ENCODE results near the gene TAF3. TPM values are rescaled to one million over a fixed set of nuclear protein-coding genes. Genes with fewer than 3 reads are reported as not detected.

Gene TAF3
- total RNA-seq, 1 donor from 2014 or later, result 12.7 TPM

DNA sequence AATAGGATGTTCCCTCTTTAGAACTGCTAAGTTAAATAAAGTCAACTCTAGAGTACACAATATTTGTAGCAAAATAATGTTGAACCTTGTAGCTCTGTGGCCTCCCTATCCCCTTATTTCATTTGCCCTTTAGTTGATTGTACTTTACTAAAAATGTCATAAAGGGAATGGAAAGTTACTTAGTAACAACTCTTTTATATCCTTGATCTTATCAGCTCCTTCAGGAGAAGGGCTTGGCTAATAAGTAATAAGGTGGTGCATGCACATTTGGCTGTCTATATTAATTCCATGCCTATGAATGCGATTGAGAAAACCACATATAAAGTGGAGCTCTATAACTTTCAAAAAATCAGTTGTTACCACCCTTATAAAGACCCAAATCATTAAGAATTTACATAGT, 194.7 kb downstream of the TAF3 start:
- Histone ChIP-seq H3K36me3 (peaks cover 62% of the 10 kb centered on the region), H3K4me3 (no peak overlapping the region), H3K27me3 (ENCODE audit: low read depth) (no peaks in the 10 kb centered on the region), H3K4me1 (no peaks in the 10 kb centered on the region), H3K9me3 (replicated peaks) (no peaks in the 10 kb centered on the region), H3K27ac (replicated peaks) (no peak overlapping the region)
- intact Hi-C loops (cut with micrococcal nuclease), result no loop called here
- DNase-seq, result no peak
- TF ChIP-seq, protein P1, sequence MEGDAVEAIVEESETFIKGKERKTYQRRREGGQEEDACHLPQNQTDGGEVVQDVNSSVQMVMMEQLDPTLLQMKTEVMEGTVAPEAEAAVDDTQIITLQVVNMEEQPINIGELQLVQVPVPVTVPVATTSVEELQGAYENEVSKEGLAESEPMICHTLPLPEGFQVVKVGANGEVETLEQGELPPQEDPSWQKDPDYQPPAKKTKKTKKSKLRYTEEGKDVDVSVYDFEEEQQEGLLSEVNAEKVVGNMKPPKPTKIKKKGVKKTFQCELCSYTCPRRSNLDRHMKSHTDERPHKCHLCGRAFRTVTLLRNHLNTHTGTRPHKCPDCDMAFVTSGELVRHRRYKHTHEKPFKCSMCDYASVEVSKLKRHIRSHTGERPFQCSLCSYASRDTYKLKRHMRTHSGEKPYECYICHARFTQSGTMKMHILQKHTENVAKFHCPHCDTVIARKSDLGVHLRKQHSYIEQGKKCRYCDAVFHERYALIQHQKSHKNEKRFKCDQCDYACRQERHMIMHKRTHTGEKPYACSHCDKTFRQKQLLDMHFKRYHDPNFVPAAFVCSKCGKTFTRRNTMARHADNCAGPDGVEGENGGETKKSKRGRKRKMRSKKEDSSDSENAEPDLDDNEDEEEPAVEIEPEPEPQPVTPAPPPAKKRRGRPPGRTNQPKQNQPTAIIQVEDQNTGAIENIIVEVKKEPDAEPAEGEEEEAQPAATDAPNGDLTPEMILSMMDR (IDR thresholded peaks at IDR 0.05; ENCODE audit: borderline replicate concordance), result no peak

DNA sequence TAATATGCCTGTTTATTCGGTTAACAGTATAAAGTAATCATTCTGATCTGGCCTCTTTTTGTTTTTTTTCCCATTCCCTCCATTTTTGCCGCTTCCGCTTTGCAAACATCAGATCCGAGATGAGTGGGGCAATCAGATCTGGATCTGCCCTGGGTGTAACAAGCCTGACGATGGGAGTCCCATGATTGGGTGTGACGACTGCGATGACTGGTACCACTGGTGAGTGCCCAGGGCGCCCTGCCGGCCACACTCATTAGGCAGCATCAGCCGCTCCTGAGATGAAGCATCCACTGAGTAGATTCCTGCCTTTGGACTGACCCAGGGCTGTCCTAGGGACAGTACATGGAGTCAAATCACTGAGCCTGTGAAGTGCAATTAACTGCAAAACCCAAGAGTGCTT, 195.3 kb downstream of the TAF3 start:
- H3K4me1 ChIP-seq, result no peaks in the 10 kb centered on the region
- H3K27ac ChIP-seq (replicated peaks), result no peak overlapping the region
- TF ChIP-seq, protein P1 (IDR thresholded peaks at IDR 0.05; ENCODE audit: borderline replicate concordance), result no peak
- H3K36me3 ChIP-seq, result peaks cover 59% of the 10 kb centered on the region
- intact Hi-C loops (cut with micrococcal nuclease), result no loop called here
- no peak overlapping the region for H3K4me3 ChIP-seq
- no peaks in the 10 kb centered on the region for H3K27me3 ChIP-seq (ENCODE audit: low read depth)
- H3K9me3 ChIP-seq (replicated peaks), result no peaks in the 10 kb centered on the region
- no peak for DNase-seq

DNA sequence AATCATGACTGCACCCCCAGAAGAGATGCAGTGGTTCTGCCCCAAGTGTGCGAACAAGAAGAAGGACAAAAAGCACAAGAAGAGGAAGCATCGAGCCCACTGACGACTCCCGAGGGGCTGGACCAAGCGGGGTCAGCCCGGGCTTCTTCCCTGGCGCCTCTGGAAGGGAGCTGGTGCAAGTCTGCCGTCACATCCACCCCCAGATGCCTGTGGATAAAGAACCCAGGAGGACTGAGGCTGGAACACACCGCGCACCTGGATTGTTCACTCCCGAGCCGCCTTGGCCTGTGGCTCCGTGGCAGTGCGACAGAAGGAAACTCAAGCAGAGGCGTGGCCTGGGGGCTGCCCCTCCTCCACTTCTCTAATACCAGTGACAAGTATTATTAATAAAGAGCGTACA, 196.3 kb downstream of the TAF3 start:
- Histone ChIP-seq H3K4me3 (no peak overlapping the region), H3K4me1 (no peaks in the 10 kb centered on the region), H3K27ac (replicated peaks) (no peak overlapping the region), H3K9me3 (replicated peaks) (no peaks in the 10 kb centered on the region), H3K27me3 (ENCODE audit: low read depth) (no peaks in the 10 kb centered on the region), H3K36me3 (peaks cover 50% of the 10 kb centered on the region)
- intact Hi-C loops (cut with micrococcal nuclease), result no loop called here
- no peak for DNase-seq
- TF ChIP-seq, protein P1 (IDR thresholded peaks at IDR 0.05; ENCODE audit: borderline replicate concordance), result no peak

GRCh38 chr10:8017277-8017676, 199.0 kb downstream of the TAF3 start:
- peaks cover 5% of the 10 kb centered on the region for H3K27me3 ChIP-seq (ENCODE audit: low read depth)
- no peaks in the 10 kb centered on the region for H3K9me3 ChIP-seq (replicated peaks)
- H3K4me3 ChIP-seq, result no peak overlapping the region
- no peaks in the 10 kb centered on the region for H3K4me1 ChIP-seq
- H3K36me3 ChIP-seq, result peaks cover 29% of the 10 kb centered on the region
- intact Hi-C loops (cut with micrococcal nuclease), result no loop called here
- H3K27ac ChIP-seq (replicated peaks), result no peak overlapping the region
- TF ChIP-seq, protein P1 (IDR thresholded peaks at IDR 0.05; ENCODE audit: borderline replicate concordance), result no peak
- no peak for DNase-seq

- H3K9me3 ChIP-seq (replicated peaks), result no peaks in the 10 kb centered on the region
Measured at GRCh38 chr10:8023321-8023720, 205.0 kb downstream of the TAF3 start.

More at GRCh38 chr10:8023321-8023720, 205.0 kb downstream of the TAF3 start:
- no peaks in the 10 kb centered on the region for H3K36me3 ChIP-seq
- no peaks in the 10 kb centered on the region for H3K4me1 ChIP-seq
- intact Hi-C loops (cut with micrococcal nuclease), result no loop called here
- DNase-seq, result no peak
- H3K27ac ChIP-seq (replicated peaks), result no peak overlapping the region
- H3K27me3 ChIP-seq (ENCODE audit: low read depth), result peaks cover 59% of the 10 kb centered on the region
- TF ChIP-seq, protein P1 (IDR thresholded peaks at IDR 0.05; ENCODE audit: borderline replicate concordance), result no peak
- no peak overlapping the region for H3K4me3 ChIP-seq
